Mucosa of stomach (tissue), 1 donor: ENCODE measurements around the gene SEC14L2.
"Not testable (repeated sequence)": the region's sequence is repeated elsewhere in the genome, so short reads cannot be mapped to it uniquely, and the experiment has no call there.

Experiments
- H3K27me3 ChIP-seq: one replicate; pipeline ENCODE4 v1.7.0; 2013; ENCODE audit warnings: mild to moderate bottlenecking, low read length; ENCODE audit not compliant: control insufficient read depth, insufficient read depth
- H3K36me3 ChIP-seq: one replicate; pipeline ENCODE4 v1.7.0; 2013; ENCODE audit warnings: low read length; ENCODE audit not compliant: control insufficient read depth, insufficient read depth
- H3K4me1 ChIP-seq: one replicate; pipeline ENCODE4 v1.7.0; 2013; ENCODE audit warnings: mild to moderate bottlenecking, low read length; ENCODE audit not compliant: control insufficient read depth, insufficient read depth
- H3K4me3 ChIP-seq: one replicate; pipeline ENCODE4 v1.7.0; 2013; ENCODE audit warnings: low read length
- H3K9ac ChIP-seq: one replicate; pipeline ENCODE4 v1.7.0; 2013; ENCODE audit warnings: mild to moderate bottlenecking, low read length, moderate library complexity
- H3K9me3 ChIP-seq: one replicate; pipeline ENCODE4 v1.7.0; 2013; ENCODE audit warnings: mild to moderate bottlenecking, low read length, moderate library complexity; ENCODE audit not compliant: control insufficient read depth
- donor health status: Pancreatic carcinoma.

The SEC14L2 gene

GRCh38 chr22:30438559-30438958 is 41.7 kb downstream of the SEC14L2 start:
- H3K36me3 ChIP-seq: no peaks in the 10 kb centered on the region
- no peak overlapping the region for H3K9ac ChIP-seq
- no peak overlapping the region for H3K4me3 ChIP-seq
- peaks cover 6% of the 10 kb centered on the region for H3K4me1 ChIP-seq
- no peaks in the 10 kb centered on the region for H3K27me3 ChIP-seq
- no peaks in the 10 kb centered on the region for H3K9me3 ChIP-seq

- Histone ChIP-seq H3K27me3 (no peaks in the 10 kb centered on the region), H3K9ac (no peak overlapping the region), H3K4me3 (no peak overlapping the region), H3K36me3 (no peaks in the 10 kb centered on the region), H3K4me1 (peaks cover 6% of the 10 kb centered on the region), H3K9me3 (no peaks in the 10 kb centered on the region)
Observed at GRCh38 chr22:30439226-30439625, 42.4 kb downstream of the SEC14L2 start.

GRCh38 chr22:30439836-30440235 is 43.0 kb downstream of the SEC14L2 start:
- no peaks in the 10 kb centered on the region for H3K27me3 ChIP-seq
- H3K4me3 ChIP-seq: no peak overlapping the region
- H3K9ac ChIP-seq: no peak overlapping the region
- H3K4me1 ChIP-seq: peaks cover 6% of the 10 kb centered on the region
- H3K36me3 ChIP-seq: no peaks in the 10 kb centered on the region
- H3K9me3 ChIP-seq: no peaks in the 10 kb centered on the region

GRCh38 chr22:30441088-30441487 is 44.3 kb downstream of the SEC14L2 start:
- no peaks in the 10 kb centered on the region for H3K9me3 ChIP-seq
- H3K9ac ChIP-seq: no peak overlapping the region
- no peak overlapping the region for H3K4me3 ChIP-seq
- H3K36me3 ChIP-seq: no peaks in the 10 kb centered on the region
- no peaks in the 10 kb centered on the region for H3K27me3 ChIP-seq
- peaks cover 6% of the 10 kb centered on the region for H3K4me1 ChIP-seq

GRCh38 chr22:30444632-30445437 is 48.0 kb downstream of the SEC14L2 start:
- no peak overlapping the region for H3K4me3 ChIP-seq
- no peaks in the 10 kb centered on the region for H3K27me3 ChIP-seq
- no peaks in the 10 kb centered on the region for H3K9me3 ChIP-seq
- H3K4me1 ChIP-seq: no peaks in the 10 kb centered on the region
- H3K9ac ChIP-seq: no peak overlapping the region
- H3K36me3 ChIP-seq: no peaks in the 10 kb centered on the region

GRCh38 chr22:30445438-30446145 is 48.8 kb downstream of the SEC14L2 start:
- Histone ChIP-seq H3K4me1 (no peaks in the 10 kb centered on the region), H3K9ac (no peak overlapping the region), H3K9me3 (no peaks in the 10 kb centered on the region), H3K27me3 (no peaks in the 10 kb centered on the region), H3K36me3 (no peaks in the 10 kb centered on the region), H3K4me3 (no peak overlapping the region)

- Histone ChIP-seq H3K9ac (no peak overlapping the region), H3K9me3 (no peaks in the 10 kb centered on the region), H3K27me3 (no peaks in the 10 kb centered on the region), H3K36me3 (no peaks in the 10 kb centered on the region), H3K4me3 (no peak overlapping the region), H3K4me1 (no peaks in the 10 kb centered on the region)
Observed at GRCh38 chr22:30447656-30448055, 50.8 kb downstream of the SEC14L2 start.

- not testable (repeated sequence) for H3K4me1 ChIP-seq, H3K36me3 ChIP-seq, H3K27me3 ChIP-seq, H3K9ac ChIP-seq, H3K4me3 ChIP-seq, H3K9me3 ChIP-seq
Observed at GRCh38 chr22:30451488-30451887, 54.7 kb downstream of the SEC14L2 start.

- Histone ChIP-seq H3K9ac (no peak overlapping the region), H3K9me3 (no peaks in the 10 kb centered on the region), H3K27me3 (no peaks in the 10 kb centered on the region), H3K36me3 (no peaks in the 10 kb centered on the region), H3K4me3 (no peak overlapping the region), H3K4me1 (no peaks in the 10 kb centered on the region)
Observed at GRCh38 chr22:30452861-30453260, 56.0 kb downstream of the SEC14L2 start.

- Histone ChIP-seq H3K4me3 (no peak overlapping the region), H3K9ac (no peak overlapping the region), H3K36me3 (no peaks in the 10 kb centered on the region), H3K9me3 (no peaks in the 10 kb centered on the region), H3K4me1 (no peaks in the 10 kb centered on the region), H3K27me3 (no peaks in the 10 kb centered on the region)
Observed at GRCh38 chr22:30453731-30454510, 57.1 kb downstream of the SEC14L2 start.

- H3K36me3 ChIP-seq: no peaks in the 10 kb centered on the region
- H3K9me3 ChIP-seq: no peaks in the 10 kb centered on the region
- no peak overlapping the region for H3K4me3 ChIP-seq
- H3K9ac ChIP-seq: no peak overlapping the region
- H3K4me1 ChIP-seq: no peaks in the 10 kb centered on the region
- H3K27me3 ChIP-seq: no peaks in the 10 kb centered on the region
Observed at GRCh38 chr22:30455075-30455840, 58.4 kb downstream of the SEC14L2 start.
